NCI-H1436 treated with DMSO at 0.1 percent for 48 hours (cell line): ENCODE results near the gene LTB4R.

Experiments used
- DNase-seq: peaks from one replicate; lab custom pipeline; 2025; lab: John Stamatoyannopoulos, UW

LTB4R gene

GRCh38 chr14:24279301-24280186 lies 31.8 kb upstream of the LTB4R start:
- no peak for DNase-seq

- no peak for DNase-seq
Observed at GRCh38 chr14:24280797-24281460, 30.4 kb upstream of the LTB4R start.

GRCh38 chr14:24281636-24282035 lies 29.7 kb upstream of the LTB4R start:
- no peak for DNase-seq

- no peak for DNase-seq
Observed at GRCh38 chr14:24282736-24283135, 28.6 kb upstream of the LTB4R start.

- no peak for DNase-seq
Observed at GRCh38 chr14:24283796-24284460, 27.4 kb upstream of the LTB4R start.

- no peak for DNase-seq
Observed at GRCh38 chr14:24284501-24285035, 26.7 kb upstream of the LTB4R start.

GRCh38 chr14:24285351-24285750 lies 26.0 kb upstream of the LTB4R start:
- DNase-seq, result no peak

GRCh38 chr14:24286996-24287395 lies 24.3 kb upstream of the LTB4R start:
- no peak for DNase-seq

GRCh38 chr14:24289649-24290280 lies 21.5 kb upstream of the LTB4R start:
- no peak for DNase-seq

- DNase-seq, result no peak
Observed at GRCh38 chr14:24290746-24291145, 20.6 kb upstream of the LTB4R start.

- no peak for DNase-seq
Observed at GRCh38 chr14:24291446-24292117, 19.7 kb upstream of the LTB4R start.

GRCh38 chr14:24292118-24292807 lies 19.0 kb upstream of the LTB4R start:
- DNase-seq, result no peak

- no peak for DNase-seq
Observed at GRCh38 chr14:24293525-24293924, 17.8 kb upstream of the LTB4R start.

- peak; percentile 21 for DNase-seq
Observed at GRCh38 chr14:24296341-24297157, 14.8 kb upstream of the LTB4R start.

GRCh38 chr14:24297190-24297964 lies 13.9 kb upstream of the LTB4R start:
- DNase-seq, result no peak

- no peak for DNase-seq
Observed at GRCh38 chr14:24298892-24299254, 12.4 kb upstream of the LTB4R start.

- no peak for DNase-seq
Observed at GRCh38 chr14:24299255-24300191, 11.8 kb upstream of the LTB4R start, which contains the start of the genes DHRS1 and NOP9. TSS of gene DHRS1 (minus strand) at chr14:24299780. CDS start at chr14:24299106, 674 bp downstream. TSS of gene NOP9 (plus strand) at chr14:24299850. CDS start at chr14:24299955, 105 bp downstream.
